Measurements from ENCODE around the gene FOXA1. TPM values are rescaled to one million over a fixed set of nuclear protein-coding genes. Genes with fewer than 3 reads are reported as not detected.
A peak's percentile ranks its signal among the peaks of the same experiment; 100 is the strongest.

Gene FOXA1
- total RNA-seq, 1 experiment from 2014 or later: 131 TPM

DNA sequence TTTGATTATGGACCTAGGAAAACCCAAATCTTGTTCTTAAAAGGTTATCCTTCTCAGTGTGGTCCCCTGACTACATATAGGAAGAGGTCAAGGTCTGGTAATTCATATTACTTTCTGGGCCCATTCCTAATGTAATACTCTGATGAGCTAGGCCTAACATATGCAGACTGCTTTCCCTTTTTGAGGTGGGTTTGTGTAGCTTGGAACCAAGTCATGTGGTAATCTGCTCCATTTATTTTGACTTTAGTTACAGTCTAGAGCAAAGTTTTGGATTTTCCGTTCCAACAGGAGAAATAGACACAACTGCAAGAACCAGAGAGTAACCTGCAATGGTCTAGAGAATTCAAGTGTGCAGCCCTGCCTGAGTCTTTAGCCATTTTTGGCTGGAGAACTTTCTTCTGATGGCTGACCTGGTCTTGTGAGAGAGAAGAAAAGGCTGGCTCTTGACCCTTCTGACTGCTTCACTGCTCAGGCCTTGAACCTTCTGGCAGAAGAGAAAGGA lies 22.9 kb upstream of the FOXA1 start:
- CTCF ChIA-PET: interaction anchor here (0.6 kb wide), 1 partner anchor 10 kb away, joined by 3 read pairs; no protein-coding TSS in a partner anchor
- no peak for DNase-seq
- TF ChIP-seq, protein P1, sequence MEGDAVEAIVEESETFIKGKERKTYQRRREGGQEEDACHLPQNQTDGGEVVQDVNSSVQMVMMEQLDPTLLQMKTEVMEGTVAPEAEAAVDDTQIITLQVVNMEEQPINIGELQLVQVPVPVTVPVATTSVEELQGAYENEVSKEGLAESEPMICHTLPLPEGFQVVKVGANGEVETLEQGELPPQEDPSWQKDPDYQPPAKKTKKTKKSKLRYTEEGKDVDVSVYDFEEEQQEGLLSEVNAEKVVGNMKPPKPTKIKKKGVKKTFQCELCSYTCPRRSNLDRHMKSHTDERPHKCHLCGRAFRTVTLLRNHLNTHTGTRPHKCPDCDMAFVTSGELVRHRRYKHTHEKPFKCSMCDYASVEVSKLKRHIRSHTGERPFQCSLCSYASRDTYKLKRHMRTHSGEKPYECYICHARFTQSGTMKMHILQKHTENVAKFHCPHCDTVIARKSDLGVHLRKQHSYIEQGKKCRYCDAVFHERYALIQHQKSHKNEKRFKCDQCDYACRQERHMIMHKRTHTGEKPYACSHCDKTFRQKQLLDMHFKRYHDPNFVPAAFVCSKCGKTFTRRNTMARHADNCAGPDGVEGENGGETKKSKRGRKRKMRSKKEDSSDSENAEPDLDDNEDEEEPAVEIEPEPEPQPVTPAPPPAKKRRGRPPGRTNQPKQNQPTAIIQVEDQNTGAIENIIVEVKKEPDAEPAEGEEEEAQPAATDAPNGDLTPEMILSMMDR (IDR thresholded peaks at IDR 0.05; ENCODE audit: unreplicated experiment): no peak
- Mint-ChIP-seq H3K4me1 (ENCODE audit: low read depth, unreplicated experiment) (peaks cover 12% of the 10 kb centered on the region), H3K27me3 (ENCODE audit: unreplicated experiment) (no peaks in the 10 kb centered on the region), H3K27ac (ENCODE audit: unreplicated experiment) (peak overlapping the region; percentile 77), H3K9me3 (ENCODE audit: low read depth, unreplicated experiment) (peaks cover 4% of the 10 kb centered on the region), H3K36me3 (ENCODE audit: insufficient read depth, unreplicated experiment) (no peaks in the 10 kb centered on the region), H3K4me3 (ENCODE audit: low read depth, unreplicated experiment) (no peak overlapping the region)
- no TSS peak for BruUV-seq (replicated peaks)
- intact Hi-C loops (cut with micrococcal nuclease; ENCODE audit: unreplicated experiment): no loop called here

DNA sequence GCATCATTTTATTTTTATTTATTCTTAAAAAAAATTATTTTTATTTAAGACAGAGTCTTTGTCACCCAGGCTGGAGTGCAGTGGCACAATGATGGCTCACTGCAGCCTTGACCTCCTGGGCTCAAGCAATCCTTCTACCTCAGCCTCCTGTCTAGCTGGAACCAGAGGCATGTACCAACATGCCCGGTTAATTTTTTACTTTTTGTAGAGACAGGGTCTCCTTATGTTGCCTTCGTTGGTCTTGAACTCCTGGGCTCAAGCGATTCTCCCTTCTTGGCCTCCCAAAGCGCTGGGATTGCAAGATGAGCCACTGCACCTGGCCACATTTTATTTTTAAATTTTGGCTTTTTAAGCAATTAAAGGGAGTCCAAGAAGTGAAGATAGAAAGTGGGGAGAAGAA lies 21.8 kb upstream of the FOXA1 start:
- TF ChIP-seq, protein P1 (IDR thresholded peaks at IDR 0.05; ENCODE audit: unreplicated experiment): no peak
- no peaks in the 10 kb centered on the region for H3K27me3 Mint-ChIP-seq (ENCODE audit: unreplicated experiment)
- H3K4me1 Mint-ChIP-seq (ENCODE audit: low read depth, unreplicated experiment): peaks cover 12% of the 10 kb centered on the region
- H3K27ac Mint-ChIP-seq (ENCODE audit: unreplicated experiment): no peak overlapping the region
- intact Hi-C loops (cut with micrococcal nuclease; ENCODE audit: unreplicated experiment): no loop called here
- no peak overlapping the region for H3K4me3 Mint-ChIP-seq (ENCODE audit: low read depth, unreplicated experiment)
- no peaks in the 10 kb centered on the region for H3K36me3 Mint-ChIP-seq (ENCODE audit: insufficient read depth, unreplicated experiment)
- no peak for DNase-seq
- no TSS peak for BruUV-seq (replicated peaks)
- peaks cover 4% of the 10 kb centered on the region for H3K9me3 Mint-ChIP-seq (ENCODE audit: low read depth, unreplicated experiment)
- CTCF ChIA-PET: no interaction called here

DNA sequence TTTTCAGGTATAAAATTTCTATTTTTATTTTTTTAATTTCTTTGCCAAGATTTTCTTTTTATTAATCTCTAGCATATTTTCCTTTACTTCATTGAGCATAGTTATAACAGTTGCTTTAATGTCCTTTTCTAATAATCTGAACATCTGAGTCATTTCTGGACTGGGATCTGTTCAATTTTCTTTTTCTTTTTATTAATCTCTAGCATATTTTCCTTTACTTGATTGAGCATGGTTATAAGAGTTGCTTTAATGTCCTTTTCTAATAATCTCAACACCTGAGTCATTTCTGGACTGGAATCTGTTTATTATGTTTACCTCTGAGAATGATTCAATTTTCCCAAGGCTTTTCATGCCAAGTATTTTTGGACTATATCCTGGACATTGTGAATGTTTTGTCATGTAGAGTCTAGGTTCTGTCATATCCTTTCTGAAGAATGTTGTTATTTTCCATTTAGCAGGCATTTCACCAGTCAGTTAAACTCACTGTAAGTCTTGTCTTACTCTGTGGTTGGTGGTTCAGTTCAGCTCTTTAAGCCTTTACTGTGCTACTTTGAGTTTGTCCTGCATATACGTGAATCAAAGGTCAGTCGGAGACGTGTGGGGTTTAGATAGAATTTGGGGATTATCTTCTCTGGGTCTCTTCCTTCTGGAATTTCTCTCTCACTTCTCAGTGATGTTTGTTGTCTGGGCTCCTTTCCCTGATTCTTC lies 20.7 kb upstream of the FOXA1 start:
- intact Hi-C loops (cut with micrococcal nuclease; ENCODE audit: unreplicated experiment): no loop called here
- TF ChIP-seq, protein P1 (IDR thresholded peaks at IDR 0.05; ENCODE audit: unreplicated experiment): no peak
- peaks cover 12% of the 10 kb centered on the region for H3K4me1 Mint-ChIP-seq (ENCODE audit: low read depth, unreplicated experiment)
- peaks cover 6% of the 10 kb centered on the region for H3K9me3 Mint-ChIP-seq (ENCODE audit: low read depth, unreplicated experiment)
- no peak overlapping the region for H3K4me3 Mint-ChIP-seq (ENCODE audit: low read depth, unreplicated experiment)
- no peak overlapping the region for H3K27ac Mint-ChIP-seq (ENCODE audit: unreplicated experiment)
- no TSS peak for BruUV-seq (replicated peaks)
- no peak for DNase-seq
- H3K36me3 Mint-ChIP-seq (ENCODE audit: insufficient read depth, unreplicated experiment): peaks cover 7% of the 10 kb centered on the region
- CTCF ChIA-PET: interaction anchor here (0.6 kb wide), 1 partner anchor 9 kb away, joined by 3 read pairs; no protein-coding TSS in a partner anchor
- no peaks in the 10 kb centered on the region for H3K27me3 Mint-ChIP-seq (ENCODE audit: unreplicated experiment)

DNA sequence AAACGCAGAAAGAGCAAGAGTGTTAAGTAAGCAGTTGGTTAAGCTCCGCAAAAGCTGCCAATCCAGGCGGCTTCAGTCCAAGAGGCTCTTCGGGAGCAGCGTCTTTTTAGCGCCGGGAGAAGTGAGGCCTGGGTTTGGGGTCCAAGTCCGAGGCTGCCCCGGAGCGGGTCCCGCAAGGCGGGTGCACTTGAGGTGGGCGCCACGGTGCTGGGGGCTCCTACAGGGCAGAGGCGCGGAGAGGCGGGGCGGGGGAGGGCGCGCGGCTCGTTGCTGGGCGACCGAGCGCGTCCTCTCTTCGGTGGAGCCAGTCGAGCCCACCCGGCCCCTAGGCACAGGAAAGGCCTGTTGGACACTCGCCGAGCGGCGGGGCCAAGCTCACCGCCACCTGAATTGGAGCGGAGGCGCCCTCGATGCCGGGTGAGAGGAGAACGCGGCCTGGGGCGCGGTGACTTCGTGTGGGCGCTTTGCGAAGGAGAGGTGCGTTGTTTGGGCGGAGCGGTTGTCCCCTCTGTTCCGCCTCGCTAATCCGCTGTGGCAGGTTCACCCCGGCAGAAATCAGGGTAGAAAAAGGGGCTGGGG lies 16.0 kb upstream of the FOXA1 start:
- intact Hi-C loops (cut with micrococcal nuclease; ENCODE audit: unreplicated experiment): no loop called here
- H3K4me1 Mint-ChIP-seq (ENCODE audit: low read depth, unreplicated experiment): no peaks in the 10 kb centered on the region

More for the DNA sequence above, 16.0 kb upstream of the FOXA1 start:
- Mint-ChIP-seq H3K36me3 (ENCODE audit: insufficient read depth, unreplicated experiment) (peaks cover 7% of the 10 kb centered on the region), H3K9me3 (ENCODE audit: low read depth, unreplicated experiment) (peaks cover 9% of the 10 kb centered on the region), H3K27ac (ENCODE audit: unreplicated experiment) (no peak overlapping the region), H3K27me3 (ENCODE audit: unreplicated experiment) (no peaks in the 10 kb centered on the region), H3K4me3 (ENCODE audit: low read depth, unreplicated experiment) (no peak overlapping the region)
- DNase-seq: no peak
- CTCF ChIA-PET: interaction anchor here (0.7 kb wide), 1 partner anchor 702 kb away, joined by 4 read pairs; no protein-coding TSS in a partner anchor
- no TSS peak for BruUV-seq (replicated peaks)
- TF ChIP-seq, protein P1 (IDR thresholded peaks at IDR 0.05; ENCODE audit: unreplicated experiment): no peak

Measured in Calu3 (cell line).